Aorta (tissue), 5 donors: Measurements from ENCODE around the gene GALNT9. TPM values are rescaled to one million over a fixed set of nuclear protein-coding genes. Genes with fewer than 3 reads are reported as not detected.

Source experiments
- ATAC-seq: fragments of 200-7000 bp; cut with Tn5 transposase; one replicate; pipeline ENCODE4 v1.9.1; 2022; ENCODE audit warnings: moderate library complexity; ENCODE audit not compliant: low FRiP score
- DNase-seq, 2 donors: peaks; one replicate each; pipeline ENCODE4 v3.0.0-alpha.2; 2020
- H3K27ac ChIP-seq, 2 donors: one replicate each; pipeline ENCODE4 v1.5.1; 2013; ENCODE audit warnings: low read length in 2 of 2, mild to moderate bottlenecking in 2 of 2, moderate library complexity in 2 of 2, control low read depth in 1 of 2, inconsistent platforms in 1 of 2, low read depth in 1 of 2
- H3K27me3 ChIP-seq, 2 donors: one replicate each; pipeline ENCODE4 v1.6.1; 2013; ENCODE audit warnings: control low read depth in 1 of 2, low read length in 1 of 2, mild to moderate bottlenecking in 1 of 2, moderate library complexity in 1 of 2; ENCODE audit not compliant: insufficient read depth in 2 of 2, control insufficient read depth in 1 of 2
- H3K36me3 ChIP-seq, 2 donors: one replicate each; pipeline ENCODE4 v1.6.1; 2013; ENCODE audit warnings: control low read depth in 1 of 2, low read length in 1 of 2, mild to moderate bottlenecking in 1 of 2; ENCODE audit not compliant: insufficient read depth in 2 of 2, control insufficient read depth in 1 of 2
- H3K4me1 ChIP-seq, 2 donors: one replicate each; pipeline ENCODE4 v1.6.1; 2013; ENCODE audit warnings: low read length in 2 of 2, control low read depth in 1 of 2, mild to moderate bottlenecking in 1 of 2, moderate library complexity in 1 of 2; ENCODE audit not compliant: insufficient read depth in 2 of 2, control insufficient read depth in 1 of 2
- H3K4me3 ChIP-seq, 2 donors: one replicate each; pipeline ENCODE4 v1.5.1; 2013; ENCODE audit warnings: low read length in 2 of 2, control low read depth in 1 of 2, mild to moderate bottlenecking in 1 of 2
- H3K9me3 ChIP-seq: one replicate; pipeline ENCODE4 v1.6.1; 2013; ENCODE audit warnings: mild to moderate bottlenecking, low read length; ENCODE audit not compliant: control insufficient read depth
- whole genome bisulfite sequencing, 2 donors: extraction: QIAGEN DNeasy Blood & Tissue Kit; methylation state at CpG; one replicate each; pipeline ENCODE4 v1.1.7; 2013; 5-methylcytosine and 5-hydroxymethylcytosine counted together
- intact Hi-C, 2 donors: fragments of 100-400 bp; cut with DNase I; formaldehyde crosslinking; loops; one replicate each; pipeline versions ENCODE4 v1.14.2 to v1.15.0; 2022
- polyA plus RNA-seq, 2 donors: library from polyadenylated mRNA; stranded (reverse); fragments of 200-250 nt; gene quantifications; one replicate each; pipeline ENCODE4 v1.2.3, GENCODE V29; 2013
- total RNA-seq, 2 donors: library from RNA; stranded (reverse); fragmentation: NEBNext Ultra II Directional; extraction: Animal tissue kit (Norgen Biotek cat#: 25700); gene quantifications; one replicate each; pipeline ENCODE4 v1.2.1, GENCODE V29; 2021
- donor health status: healthy with polysubstance abuse.
- donor health status: Bipolar disorder and iron deficiency.
- donor health status: DM: no; HTN: no; CAD: no.
- donor health status: DM: no; HTN: no; CAD: no.
- donor health status: DM: yes; HTN: yes; CAD: no.

The GALNT9 gene
- total and polyA plus RNA-seq, 4 donors: 0.62 to 0.84 TPM; not detected in 2

GRCh38 chr12:132367071-132367851, 37.9 kb upstream of the GALNT9 start:
- peak; percentile 48 for ATAC-seq
- Histone ChIP-seq H3K4me1 (no peaks in the 10 kb centered on the region), H3K4me3 (no peak overlapping the region), H3K27ac (no peak overlapping the region), H3K36me3 (no peaks in the 10 kb centered on the region), H3K9me3 (peaks cover 2% of the 10 kb centered on the region), H3K27me3 (no peaks in the 10 kb centered on the region)
- WGBS, 2 donors: 66 to 71% methylated on average over 29 to 31 of the region's 31 CpGs
- intact Hi-C loops: no loop called here
- peak in 1 of 2 donors; percentile 68 for DNase-seq

GRCh38 chr12:132366341-132366861, 37.0 kb upstream of the GALNT9 start:
- peak; percentile 30 to 64 for DNase-seq
- Histone ChIP-seq H3K4me3 (no peak overlapping the region), H3K9me3 (peaks cover 2% of the 10 kb centered on the region), H3K36me3 (no peaks in the 10 kb centered on the region), H3K4me1 (no peaks in the 10 kb centered on the region), H3K27me3 (no peaks in the 10 kb centered on the region), H3K27ac (no peak overlapping the region)
- ATAC-seq: peak; percentile 19
- intact Hi-C loops: no loop called here
- WGBS, 2 donors: 34 to 51% methylated on average over 17 of the region's 17 CpGs

- H3K36me3 ChIP-seq: no peaks in the 10 kb centered on the region
- 84 to 91% methylated on average over 10 of the region's 10 CpGs for WGBS, 2 donors
- no peak overlapping the region for H3K4me3 ChIP-seq
- DNase-seq (peak; percentile 30 to 38), ATAC-seq (no peak)
- H3K4me1 ChIP-seq: no peaks in the 10 kb centered on the region
- no peak overlapping the region for H3K27ac ChIP-seq
- peaks cover 2% of the 10 kb centered on the region for H3K9me3 ChIP-seq
- intact Hi-C loops: no loop called here
- no peaks in the 10 kb centered on the region for H3K27me3 ChIP-seq
Observed at GRCh38 chr12:132365226-132365625, 35.8 kb upstream of the GALNT9 start.

GRCh38 chr12:132364348-132364902, 35.0 kb upstream of the GALNT9 start:
- no peak overlapping the region for H3K27ac ChIP-seq
- DNase-seq (no peak), ATAC-seq (no peak)
- intact Hi-C loops: no loop called here
- H3K27me3 ChIP-seq: no peaks in the 10 kb centered on the region
- no peaks in the 10 kb centered on the region for H3K36me3 ChIP-seq
- H3K9me3 ChIP-seq: peaks cover 1% of the 10 kb centered on the region
- 81 to 85% methylated on average over 9 to 15 of the region's 15 CpGs for WGBS, 2 donors
- H3K4me3 ChIP-seq: no peak overlapping the region
- H3K4me1 ChIP-seq: no peaks in the 10 kb centered on the region

- H3K27ac ChIP-seq: no peak overlapping the region
- DNase-seq (peak; percentile 21 to 57), ATAC-seq (no peak)
- H3K9me3 ChIP-seq: no peaks in the 10 kb centered on the region
- no peak overlapping the region for H3K4me3 ChIP-seq
- intact Hi-C loops: no loop called here
- WGBS, 2 donors: 75 to 80% methylated on average over 22 of the region's 22 CpGs
- H3K4me1 ChIP-seq: no peaks in the 10 kb centered on the region
- no peaks in the 10 kb centered on the region for H3K36me3 ChIP-seq
- H3K27me3 ChIP-seq: no peaks in the 10 kb centered on the region
Observed at GRCh38 chr12:132363661-132364347, 34.4 kb upstream of the GALNT9 start.

GRCh38 chr12:132362996-132363660, 33.7 kb upstream of the GALNT9 start:
- intact Hi-C loops: no loop called here
- H3K9me3 ChIP-seq: no peaks in the 10 kb centered on the region
- no peaks in the 10 kb centered on the region for H3K4me1 ChIP-seq
- DNase-seq: peak; percentile 34 to 63
- WGBS, 2 donors: 76 to 78% methylated on average over 29 of the region's 29 CpGs
- H3K27me3 ChIP-seq: no peaks in the 10 kb centered on the region
- no peak overlapping the region for H3K4me3 ChIP-seq
- no peaks in the 10 kb centered on the region for H3K36me3 ChIP-seq
- no peak for ATAC-seq
- H3K27ac ChIP-seq: no peak overlapping the region

- DNase-seq (peak; percentile 36 to 68), ATAC-seq (peak; percentile 26)
- WGBS, 2 donors: 86 to 88% methylated on average over 44 to 52 of the region's 52 CpGs
- no peaks in the 10 kb centered on the region for H3K27me3 ChIP-seq
- intact Hi-C loops: no loop called here
- no peaks in the 10 kb centered on the region for H3K4me1 ChIP-seq
- H3K27ac ChIP-seq: no peak overlapping the region
- no peaks in the 10 kb centered on the region for H3K9me3 ChIP-seq
- no peak overlapping the region for H3K4me3 ChIP-seq
- no peaks in the 10 kb centered on the region for H3K36me3 ChIP-seq
Observed at GRCh38 chr12:132360906-132361777, 31.8 kb upstream of the GALNT9 start.

- intact Hi-C loops: no loop called here
- 73 to 76% methylated on average over 7 of the region's 7 CpGs for WGBS, 2 donors
- no peaks in the 10 kb centered on the region for H3K9me3 ChIP-seq
- ATAC-seq (no peak), DNase-seq (peak; percentile 25 to 39)
- no peak overlapping the region for H3K4me3 ChIP-seq
- H3K27ac ChIP-seq: no peak overlapping the region
- H3K36me3 ChIP-seq: no peaks in the 10 kb centered on the region
- H3K4me1 ChIP-seq: no peaks in the 10 kb centered on the region
- no peaks in the 10 kb centered on the region for H3K27me3 ChIP-seq
Observed at GRCh38 chr12:132360410-132360809, 31.0 kb upstream of the GALNT9 start.
